CD4-positive, alpha-beta T cell treated with Interleukin-4 for 4 hours (primary cell): Measurements from ENCODE around the gene KCNA5.

Source experiments
- DNase-seq: peaks from one replicate; pipeline ENCODE4 v3.0.0-alpha.2; 2020

KCNA5 gene

GRCh38 chr12:5043589-5044419 is at the start of gene KCNA5:
Gene KCNA5, plus strand, starts transcription at chr12:5043879. Its CDS starts 269 bp downstream, at chr12:5044148.
- no peak for DNase-seq

- DNase-seq, result no peak
Observed at GRCh38 chr12:4994622-4995021, 49.1 kb upstream of the KCNA5 start.

DNA sequence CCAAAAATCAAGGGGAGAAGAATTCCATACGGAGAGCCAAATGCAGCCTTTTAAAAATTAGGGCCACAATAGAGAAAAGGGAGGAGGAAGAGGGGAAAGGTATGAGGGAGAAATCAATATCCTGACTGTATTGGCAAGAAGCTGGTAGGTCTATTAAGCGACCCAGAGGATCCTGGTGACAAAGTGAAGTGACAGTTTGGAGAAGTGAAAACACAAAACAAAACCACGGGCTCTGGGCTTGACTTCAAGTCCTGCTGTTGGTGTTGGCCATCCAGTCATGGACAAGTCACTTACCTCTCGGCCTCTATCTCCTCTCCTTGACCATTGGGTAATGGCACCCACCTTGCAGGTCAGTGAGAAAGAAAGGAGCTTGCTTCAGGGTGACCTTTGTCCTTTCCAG is 47.0 kb upstream of the KCNA5 start:
- DNase-seq, result no peak

- DNase-seq, result no peak
Observed at GRCh38 chr12:4997939-4998338, 45.7 kb upstream of the KCNA5 start.

DNA sequence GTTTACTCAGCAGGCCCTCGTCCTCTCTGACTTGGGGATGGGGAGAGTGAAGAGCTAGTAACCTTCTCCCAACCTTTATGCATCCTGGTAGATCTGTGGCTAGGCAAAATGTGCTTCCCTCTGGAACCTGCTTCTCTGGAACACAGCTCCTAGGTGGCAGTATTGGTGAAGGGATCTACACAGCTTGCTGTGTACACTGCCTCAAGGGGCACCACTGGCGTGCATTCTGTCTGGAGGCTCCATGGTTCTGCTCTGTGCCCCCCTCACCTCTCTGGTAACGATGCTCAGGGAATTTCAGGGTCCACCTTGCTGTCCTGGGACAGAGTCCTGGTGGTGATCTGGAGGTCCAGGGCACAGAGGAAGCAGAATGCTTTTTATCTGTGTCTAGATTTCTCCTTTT is 43.5 kb upstream of the KCNA5 start:
- DNase-seq, result no peak

DNA sequence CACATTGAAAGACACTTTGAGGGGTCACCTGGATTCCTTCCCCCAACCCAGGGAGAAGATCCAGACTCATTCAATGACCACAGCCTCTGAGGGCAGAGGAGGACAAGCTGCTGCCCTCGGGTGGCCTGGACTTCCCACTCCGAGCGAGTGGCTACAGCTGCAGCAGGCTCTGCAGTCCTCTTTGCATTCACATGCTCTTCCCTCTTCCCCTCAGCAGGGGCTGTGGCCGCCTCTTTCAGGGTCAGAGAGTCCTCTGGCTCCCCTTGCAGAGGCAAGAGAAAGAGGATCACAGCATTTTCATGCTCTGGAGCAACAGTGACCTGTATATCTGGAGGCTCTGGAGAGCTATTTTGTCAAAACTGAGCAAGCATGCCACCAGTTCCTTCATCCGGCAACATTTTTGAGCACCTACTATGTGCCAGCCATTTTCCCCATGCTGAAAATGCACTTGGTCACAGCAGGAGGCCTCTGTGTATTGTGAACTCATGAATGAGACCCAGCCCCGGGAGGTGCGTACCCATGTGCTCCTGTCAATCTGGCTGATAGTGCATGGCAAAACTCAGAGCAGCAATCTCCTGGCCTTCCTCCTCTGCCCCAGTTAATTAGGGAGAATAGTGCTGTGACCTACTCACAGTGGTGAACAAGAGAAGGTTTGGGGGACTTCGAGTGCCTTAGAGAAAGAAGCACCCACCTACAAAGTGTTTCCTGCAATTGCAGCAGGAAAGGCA is 42.9 kb upstream of the KCNA5 start:
- no peak for DNase-seq

GRCh38 chr12:5003025-5003666 is 40.5 kb upstream of the KCNA5 start:
- DNase-seq, result peak; percentile 25

DNA sequence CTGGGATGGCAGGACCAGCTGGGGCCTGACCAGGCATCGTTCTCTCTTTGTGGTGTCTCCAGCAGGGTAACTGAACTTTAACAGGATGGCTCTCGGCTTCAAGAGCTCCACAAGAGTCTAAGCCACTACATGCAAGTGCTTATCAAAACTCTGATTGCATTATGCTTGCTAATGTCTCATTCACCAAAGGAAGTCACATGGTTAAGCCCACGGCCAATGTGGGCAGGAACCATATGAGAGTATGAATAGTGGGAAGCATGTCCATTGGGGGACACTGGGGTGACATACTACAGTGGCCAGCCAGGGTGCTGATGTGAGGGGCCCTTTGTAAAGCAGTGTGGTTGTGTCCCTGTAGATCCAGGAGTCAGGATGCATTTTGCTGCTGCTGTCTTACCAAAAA is 35.0 kb upstream of the KCNA5 start:
- DNase-seq, result no peak

DNA sequence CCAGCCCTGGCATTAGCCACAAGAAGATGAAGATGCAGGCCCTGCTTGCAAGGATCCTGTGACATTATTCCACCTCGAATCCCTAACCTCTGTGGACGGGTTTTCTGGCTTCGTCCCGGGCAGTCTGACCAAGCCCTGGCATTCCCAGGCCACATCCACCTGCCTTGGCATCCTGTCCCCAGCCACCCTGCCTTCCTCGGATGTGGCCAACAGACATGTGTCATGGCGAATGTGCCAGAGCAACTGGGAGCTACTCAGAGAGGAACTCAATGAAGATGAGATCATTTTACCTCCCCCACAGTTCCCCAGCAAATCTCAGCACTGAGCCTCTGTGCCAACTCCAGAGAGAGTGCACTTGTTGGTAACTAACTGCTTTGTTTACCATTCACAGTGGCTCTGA is 33.5 kb upstream of the KCNA5 start:
- no peak for DNase-seq

DNA sequence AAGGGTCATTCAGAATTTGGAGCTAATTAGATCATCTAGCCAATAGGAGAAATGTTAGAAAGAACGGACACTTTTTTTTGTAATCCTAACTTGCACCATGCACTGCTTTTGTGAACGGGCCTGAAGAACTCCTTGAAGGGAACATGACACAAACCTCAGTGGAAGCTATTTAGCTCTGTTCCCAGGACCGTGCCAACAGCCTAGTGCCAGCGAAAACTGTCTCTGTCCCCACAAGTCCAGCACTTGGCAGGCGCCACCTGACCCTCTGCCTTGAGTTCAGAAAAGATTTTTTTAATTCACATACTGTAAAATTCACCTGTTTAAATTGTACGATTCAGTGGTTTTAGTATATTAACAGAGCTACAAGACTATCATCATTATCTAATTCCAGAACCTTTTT is 31.3 kb upstream of the KCNA5 start:
- no peak for DNase-seq

GRCh38 chr12:5013266-5013730 is 30.4 kb upstream of the KCNA5 start:
- no peak for DNase-seq

GRCh38 chr12:5014269-5014668 is 29.4 kb upstream of the KCNA5 start:
- DNase-seq, result no peak

GRCh38 chr12:5015711-5016492 is 27.8 kb upstream of the KCNA5 start:
- no peak for DNase-seq

- no peak for DNase-seq
Observed at GRCh38 chr12:5016526-5016925, 27.2 kb upstream of the KCNA5 start.

- DNase-seq, result no peak
Observed at GRCh38 chr12:5017638-5018348, 25.9 kb upstream of the KCNA5 start.

- DNase-seq, result no peak
Observed at GRCh38 chr12:5018677-5019076, 25.0 kb upstream of the KCNA5 start.

DNA sequence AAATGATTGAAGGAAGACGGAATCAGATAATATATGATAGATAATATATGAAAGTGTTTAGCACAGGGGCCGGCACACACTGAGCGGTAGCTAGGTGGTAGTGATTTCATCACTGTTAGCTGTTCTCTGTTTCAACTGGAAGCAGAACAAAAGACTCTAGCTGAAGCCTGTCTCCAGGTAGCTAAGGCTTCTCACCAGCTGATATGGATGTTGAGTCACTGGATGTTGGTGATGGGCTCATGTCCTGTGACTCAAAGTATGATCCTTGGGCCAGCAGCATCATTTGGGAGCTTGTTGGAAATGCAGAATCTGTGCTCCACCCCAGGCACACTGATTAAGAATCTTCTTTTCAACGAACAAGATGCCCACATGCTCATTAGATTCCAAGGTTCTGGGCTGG is 21.7 kb upstream of the KCNA5 start:
- DNase-seq, result no peak

DNA sequence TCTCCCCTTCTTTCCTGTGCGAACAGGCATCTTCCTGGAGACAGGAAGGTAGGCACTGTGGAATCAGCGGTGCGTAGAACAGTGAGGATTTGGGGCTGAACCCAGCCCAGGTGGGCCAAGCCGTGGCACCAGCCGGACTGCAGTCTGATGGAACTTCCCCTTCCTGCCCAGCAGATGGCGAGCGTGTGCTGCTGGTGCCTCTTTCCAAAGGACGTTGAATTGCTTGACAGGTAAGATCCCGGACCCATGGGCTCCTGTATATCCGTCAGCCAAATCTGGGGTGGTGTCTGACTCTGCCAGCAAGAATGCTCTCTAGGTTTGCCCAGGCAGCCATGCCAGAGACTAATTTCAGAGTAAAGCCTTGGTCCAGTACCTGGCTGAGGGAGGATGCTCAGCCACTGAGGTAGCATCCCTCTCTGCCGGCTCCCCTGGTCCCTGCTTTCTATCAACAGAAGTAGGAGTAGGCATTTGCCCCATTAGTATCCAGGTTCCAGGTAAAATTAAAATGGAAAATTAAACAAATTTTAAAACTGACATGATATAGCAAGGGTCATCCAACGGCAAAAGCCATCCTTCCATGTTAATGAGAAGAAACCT is 21.1 kb upstream of the KCNA5 start:
- no peak for DNase-seq

GRCh38 chr12:5023842-5024241 is 19.8 kb upstream of the KCNA5 start:
- no peak for DNase-seq

DNA sequence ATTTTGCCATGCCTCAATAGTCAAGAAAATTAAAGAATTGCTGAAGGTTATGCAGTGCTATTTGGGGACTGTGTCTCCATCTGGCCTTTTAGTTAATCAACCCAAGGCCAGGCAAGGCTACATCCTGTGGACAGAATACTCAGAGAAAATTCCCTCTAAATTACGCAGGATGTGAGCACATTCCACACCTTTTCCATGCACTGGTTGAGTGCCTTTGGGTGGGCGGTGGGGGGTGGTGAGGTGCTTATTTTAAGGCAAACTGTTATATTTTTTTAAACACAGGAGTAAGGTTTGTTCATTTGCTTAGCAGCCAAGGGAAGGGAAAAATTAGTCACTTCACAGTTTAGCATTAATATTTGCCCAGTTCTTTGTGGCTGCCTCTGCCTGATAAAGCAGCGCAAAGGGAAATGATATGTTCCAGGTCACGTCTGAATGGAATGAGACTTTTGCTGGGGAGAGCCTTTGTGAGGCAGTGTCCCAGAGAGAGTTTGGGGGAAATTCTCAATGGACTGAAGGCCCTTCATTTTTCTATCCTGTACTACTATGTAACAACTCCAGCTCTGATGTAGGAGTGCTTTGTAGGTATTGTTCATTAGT is 17.2 kb upstream of the KCNA5 start:
- DNase-seq, result no peak

GRCh38 chr12:5027046-5027821 is 16.4 kb upstream of the KCNA5 start:
- DNase-seq, result no peak
